Measurements from ENCODE around the gene KCNJ16. TPM values are rescaled to one million over a fixed set of nuclear protein-coding genes. Genes with fewer than 3 reads are reported as not detected.

KCNJ16 gene
- total RNA-seq, 1 experiment from 2014 or later = not detected

DNA sequence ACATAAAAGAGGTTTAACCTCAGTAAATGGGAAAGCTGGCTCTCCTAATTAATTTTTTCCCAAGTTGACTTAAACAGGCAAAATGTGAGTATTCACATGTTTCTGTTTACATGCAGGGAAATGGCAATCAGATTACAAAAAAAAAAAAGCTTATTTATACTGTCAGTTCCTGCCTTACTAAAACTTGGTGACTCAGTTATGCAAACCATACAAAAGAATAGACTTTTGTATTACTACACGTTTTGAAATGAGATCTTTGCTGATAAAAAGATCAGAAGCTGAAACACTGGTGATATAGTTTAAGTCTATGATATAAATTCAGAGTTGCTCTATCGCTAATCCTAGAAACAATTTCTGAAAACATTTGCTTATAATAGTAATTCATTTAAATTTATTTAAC lies 85.0 kb downstream of the KCNJ16 start:
- no peak for DNase-seq
- H3K4me3 Mint-ChIP-seq (ENCODE audit: low read depth, unreplicated experiment) = no peak overlapping the region
- no peaks in the 10 kb centered on the region for H3K36me3 Mint-ChIP-seq (ENCODE audit: insufficient read depth, unreplicated experiment)
- H3K9me3 Mint-ChIP-seq (ENCODE audit: low read depth, unreplicated experiment) = no peaks in the 10 kb centered on the region
- H3K27ac Mint-ChIP-seq (ENCODE audit: unreplicated experiment) = no peak overlapping the region
- H3K27me3 Mint-ChIP-seq (ENCODE audit: unreplicated experiment) = no peaks in the 10 kb centered on the region
- intact Hi-C loops (cut with micrococcal nuclease; ENCODE audit: unreplicated experiment) = loop anchor here (10.0 kb wide), 1 partner anchor 465 kb away; no protein-coding TSS in a partner anchor
- CTCF ChIA-PET = interaction anchor here (0.7 kb wide), 1 partner anchor 9 kb away, joined by 4 read pairs; the partner anchor contains the start of gene KCNJ2
- TF ChIP-seq CTCF (IDR thresholded peaks at IDR 0.05; ENCODE audit: unreplicated experiment) = no peak
- no TSS peak for BruUV-seq (replicated peaks)
- no peaks in the 10 kb centered on the region for H3K4me1 Mint-ChIP-seq (ENCODE audit: low read depth, unreplicated experiment)

DNA sequence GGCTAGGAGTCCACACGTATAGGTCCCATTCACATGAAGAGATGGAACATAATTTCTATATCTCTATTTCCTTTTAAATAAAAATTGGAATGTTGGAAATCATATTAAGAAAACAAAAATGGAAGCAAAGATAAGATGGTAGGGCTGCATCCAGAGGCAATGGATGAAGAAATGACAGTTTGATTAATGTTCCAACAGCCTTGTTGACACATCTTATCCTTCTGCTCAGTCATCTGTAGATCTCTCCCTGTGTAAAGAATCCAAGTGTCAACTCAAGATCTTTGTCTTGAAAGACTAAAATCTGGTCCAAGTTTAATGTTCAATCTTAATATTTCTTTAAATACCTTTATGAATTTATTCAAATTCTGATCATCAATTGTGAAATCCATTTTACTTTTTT lies 86.5 kb downstream of the KCNJ16 start:
- no peak for TF ChIP-seq CTCF (IDR thresholded peaks at IDR 0.05; ENCODE audit: unreplicated experiment)
- intact Hi-C loops (cut with micrococcal nuclease; ENCODE audit: unreplicated experiment) = loop anchor here (10.0 kb wide), 1 partner anchor 463 kb away; no protein-coding TSS in a partner anchor
- H3K27ac Mint-ChIP-seq (ENCODE audit: unreplicated experiment) = no peak overlapping the region
- peaks cover 7% of the 10 kb centered on the region for H3K27me3 Mint-ChIP-seq (ENCODE audit: unreplicated experiment)
- CTCF ChIA-PET = no interaction called here
- H3K4me1 Mint-ChIP-seq (ENCODE audit: low read depth, unreplicated experiment) = no peaks in the 10 kb centered on the region
- H3K9me3 Mint-ChIP-seq (ENCODE audit: low read depth, unreplicated experiment) = no peaks in the 10 kb centered on the region
- no peaks in the 10 kb centered on the region for H3K36me3 Mint-ChIP-seq (ENCODE audit: insufficient read depth, unreplicated experiment)
- no peak overlapping the region for H3K4me3 Mint-ChIP-seq (ENCODE audit: low read depth, unreplicated experiment)
- no TSS peak for BruUV-seq (replicated peaks)
- no peak for DNase-seq

DNA sequence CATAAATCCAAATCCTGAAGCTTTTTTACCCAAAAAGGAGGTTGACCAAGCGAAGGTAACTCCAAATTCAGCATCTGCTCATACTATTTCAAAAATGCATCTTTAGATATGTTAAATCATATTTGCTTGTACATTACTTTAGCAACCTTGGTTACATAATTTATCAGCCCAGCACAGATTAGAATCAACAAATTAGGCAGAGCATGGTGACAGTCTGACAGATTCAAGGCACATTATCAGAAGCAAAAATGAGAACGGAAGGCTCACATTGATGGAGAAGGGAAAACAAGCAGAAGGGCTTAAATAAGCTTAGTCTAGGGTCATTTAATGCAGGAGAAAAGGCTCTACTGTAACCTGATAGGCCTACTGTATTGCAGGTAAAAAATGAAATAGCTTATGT lies 90.4 kb downstream of the KCNJ16 start:
- intact Hi-C loops (cut with micrococcal nuclease; ENCODE audit: unreplicated experiment) = loop anchor here (10.0 kb wide), 1 partner anchor 459 kb away; no protein-coding TSS in a partner anchor
- Mint-ChIP-seq H3K4me3 (ENCODE audit: low read depth, unreplicated experiment) (no peak overlapping the region), H3K36me3 (ENCODE audit: insufficient read depth, unreplicated experiment) (peaks cover 12% of the 10 kb centered on the region), H3K27me3 (ENCODE audit: unreplicated experiment) (peaks cover 44% of the 10 kb centered on the region), H3K4me1 (ENCODE audit: low read depth, unreplicated experiment) (peaks cover 18% of the 10 kb centered on the region), H3K9me3 (ENCODE audit: low read depth, unreplicated experiment) (no peaks in the 10 kb centered on the region), H3K27ac (ENCODE audit: unreplicated experiment) (no peak overlapping the region)
- BruUV-seq (replicated peaks) = no TSS peak
- TF ChIP-seq CTCF (IDR thresholded peaks at IDR 0.05; ENCODE audit: unreplicated experiment) = no peak
- CTCF ChIA-PET = interaction anchor here (0.5 kb wide), 1 partner anchor 387 kb away, joined by 3 read pairs; no protein-coding TSS in a partner anchor
- no peak for DNase-seq

GRCh38 chr17:70166615-70167014 lies 91.6 kb downstream of the KCNJ16 start:
- H3K4me1 Mint-ChIP-seq (ENCODE audit: low read depth, unreplicated experiment) = peaks cover 18% of the 10 kb centered on the region
- intact Hi-C loops (cut with micrococcal nuclease; ENCODE audit: unreplicated experiment) = loop anchor here (10.0 kb wide), 1 partner anchor 458 kb away; no protein-coding TSS in a partner anchor
- no peak overlapping the region for H3K27ac Mint-ChIP-seq (ENCODE audit: unreplicated experiment)
- CTCF ChIA-PET = no interaction called here
- DNase-seq = no peak
- peaks cover 12% of the 10 kb centered on the region for H3K36me3 Mint-ChIP-seq (ENCODE audit: insufficient read depth, unreplicated experiment)
- no peak overlapping the region for H3K4me3 Mint-ChIP-seq (ENCODE audit: low read depth, unreplicated experiment)
- H3K9me3 Mint-ChIP-seq (ENCODE audit: low read depth, unreplicated experiment) = no peaks in the 10 kb centered on the region
- no peak for TF ChIP-seq CTCF (IDR thresholded peaks at IDR 0.05; ENCODE audit: unreplicated experiment)
- H3K27me3 Mint-ChIP-seq (ENCODE audit: unreplicated experiment) = peaks cover 56% of the 10 kb centered on the region
- no TSS peak for BruUV-seq (replicated peaks)

All from Calu3 (cell line).